GM10266 (cell line): ENCODE data around the gene TBC1D9B.

Experiments used
- DNase-seq: peaks from one replicate; pipeline ENCODE4 v3.0.0; 2012; ENCODE audit errors: extremely low spot score
- CTCF ChIP-seq: IDR thresholded peaks from 2 replicates; pipeline ENCODE4 v1.5.1; 2012; ENCODE audit warnings: mild to moderate bottlenecking, low read depth; ENCODE audit not compliant: control insufficient read depth, insufficient read depth; ENCODE audit errors: missing control alignments

TBC1D9B gene

GRCh38 chr5:179901915-179902762, 5.6 kb downstream of the TBC1D9B start:
- DNase-seq: no peak
- no peak for TF ChIP-seq CTCF

- TF ChIP-seq CTCF: no peak
- DNase-seq: no peak
Observed at GRCh38 chr5:179901462-179901861, 6.2 kb downstream of the TBC1D9B start.

DNA sequence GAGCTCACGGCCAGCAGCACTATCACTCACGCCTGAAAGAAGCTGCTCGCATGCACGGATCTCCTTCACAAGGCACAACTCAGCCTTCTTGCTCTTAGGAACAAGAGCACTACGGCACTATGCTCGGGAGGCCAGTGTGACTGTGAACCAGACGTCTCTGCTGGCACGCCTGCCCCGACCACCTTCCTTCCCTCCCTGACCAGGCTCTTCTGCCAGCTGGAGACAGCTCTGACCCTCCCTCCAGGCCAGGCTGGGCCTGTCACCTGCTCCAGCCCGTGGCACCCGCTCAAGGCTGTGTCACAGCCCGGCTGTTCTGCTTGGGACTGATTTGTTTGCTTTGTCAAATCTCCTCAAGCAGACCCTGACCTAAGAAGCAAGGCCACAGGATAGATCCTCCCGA, 7.0 kb downstream of the TBC1D9B start:
- TF ChIP-seq CTCF: no peak
- no peak for DNase-seq

GRCh38 chr5:179900206-179900605, 7.5 kb downstream of the TBC1D9B start:
- no peak for DNase-seq
- TF ChIP-seq CTCF: no peak

DNA sequence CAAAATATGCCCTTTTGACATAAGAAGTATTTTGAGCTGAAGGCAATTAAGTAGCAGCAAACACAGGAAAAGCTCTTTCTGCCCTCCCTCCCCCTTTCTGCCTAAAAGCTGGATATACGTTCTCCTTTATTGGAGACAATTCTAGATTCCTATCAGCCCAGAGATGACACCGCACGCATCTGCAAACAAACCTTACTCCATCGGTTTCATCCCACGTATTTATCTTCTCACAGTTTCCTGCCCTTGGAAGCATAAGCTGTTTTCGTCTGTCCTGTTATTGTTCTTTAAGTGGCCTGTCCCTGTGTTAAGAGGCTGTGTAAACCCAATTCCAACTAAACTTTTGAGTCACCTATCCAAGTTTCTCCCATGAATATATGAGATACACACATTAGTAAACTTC, 11.8 kb downstream of the TBC1D9B start:
- TF ChIP-seq CTCF: no peak
- DNase-seq: no peak

DNA sequence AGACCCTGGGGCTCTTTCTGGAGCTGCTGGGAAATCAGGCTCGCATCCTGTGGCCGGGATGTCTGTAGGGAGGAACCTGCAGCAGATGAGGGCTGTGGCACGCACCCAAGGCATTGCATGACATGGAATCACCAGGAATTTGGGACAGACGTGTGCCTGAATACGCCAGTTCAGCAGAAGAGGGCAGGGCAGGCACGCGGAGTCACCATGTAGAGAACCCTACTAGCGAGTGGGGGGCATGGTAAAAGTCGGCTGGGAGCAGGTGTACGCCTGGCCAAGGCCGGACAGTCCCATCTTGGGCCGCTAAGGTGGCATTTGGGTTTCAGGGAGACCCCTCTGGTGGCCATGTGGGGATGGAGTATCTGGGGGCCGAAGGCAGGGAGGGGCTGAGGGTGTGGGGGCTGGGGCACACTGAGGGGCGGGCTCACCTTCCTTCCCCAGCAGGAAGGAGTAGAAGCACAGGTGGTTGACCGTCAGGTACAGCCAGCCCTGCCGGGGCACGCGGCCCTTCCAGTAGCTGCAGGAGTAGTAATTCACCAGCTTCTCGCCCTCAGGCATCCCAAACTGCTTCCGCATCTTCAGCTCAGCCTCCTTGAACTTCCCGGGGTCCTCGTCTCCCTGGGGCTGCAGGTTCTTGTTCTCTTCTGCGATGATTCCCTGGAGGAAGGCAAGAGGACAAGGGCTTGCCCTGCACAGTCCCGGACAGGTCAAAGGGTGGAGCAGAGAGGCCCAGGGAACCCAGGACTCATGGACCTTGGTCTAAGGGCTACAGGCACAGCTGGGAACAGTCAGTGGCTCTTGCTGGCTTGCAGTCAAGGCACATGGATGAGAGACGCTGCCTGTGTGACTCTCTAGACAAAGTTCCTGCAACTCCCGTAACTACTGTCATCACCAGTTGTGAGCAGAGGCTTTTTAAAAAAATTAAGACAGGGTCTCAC, 13.5 kb downstream of the TBC1D9B start:
- no peak for DNase-seq

More for the DNA sequence above, 13.5 kb downstream of the TBC1D9B start:
- no peak for TF ChIP-seq CTCF
